B cell (primary cell): ENCODE data around the gene PCLO.

Experiments
- EZH2 ChIP-seq: IDR thresholded peaks from 2 replicates; pipeline ENCODE4 v1.6.1; 2012; ENCODE audit warnings: borderline replicate concordance, low read depth, mild to moderate bottlenecking, moderate library complexity, low read length; ENCODE audit not compliant: insufficient read depth, poor library complexity, severe bottlenecking
- TF ChIP-seq, protein P1 (sequence below): fragments of 200-600 bp; IDR thresholded peaks from one replicate; pipeline ENCODE4 v1.8.0; 2022; ENCODE audit warnings: antibody characterized with exemption, mild to moderate bottlenecking

DNA sequence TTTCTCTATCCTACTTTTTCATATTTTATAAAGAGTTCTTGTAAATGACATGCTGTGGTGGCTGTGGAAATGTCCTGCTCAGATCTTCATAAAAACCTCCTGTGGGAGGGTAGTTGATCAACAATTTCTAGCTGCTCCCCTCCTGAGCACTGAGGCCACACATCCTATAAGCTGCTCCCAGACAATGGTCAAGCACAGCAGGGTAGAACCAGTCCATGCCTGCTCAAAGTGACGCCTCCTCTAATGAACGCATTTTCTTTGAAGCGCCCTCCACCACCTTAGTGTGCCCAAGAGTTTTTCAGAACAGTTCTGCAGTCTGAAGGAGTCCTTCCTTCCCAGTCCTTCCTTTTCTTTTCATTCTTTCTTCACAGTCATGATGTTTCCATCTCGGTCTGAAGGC is 420.5 kb downstream of the PCLO start:
- TF ChIP-seq, protein P1, sequence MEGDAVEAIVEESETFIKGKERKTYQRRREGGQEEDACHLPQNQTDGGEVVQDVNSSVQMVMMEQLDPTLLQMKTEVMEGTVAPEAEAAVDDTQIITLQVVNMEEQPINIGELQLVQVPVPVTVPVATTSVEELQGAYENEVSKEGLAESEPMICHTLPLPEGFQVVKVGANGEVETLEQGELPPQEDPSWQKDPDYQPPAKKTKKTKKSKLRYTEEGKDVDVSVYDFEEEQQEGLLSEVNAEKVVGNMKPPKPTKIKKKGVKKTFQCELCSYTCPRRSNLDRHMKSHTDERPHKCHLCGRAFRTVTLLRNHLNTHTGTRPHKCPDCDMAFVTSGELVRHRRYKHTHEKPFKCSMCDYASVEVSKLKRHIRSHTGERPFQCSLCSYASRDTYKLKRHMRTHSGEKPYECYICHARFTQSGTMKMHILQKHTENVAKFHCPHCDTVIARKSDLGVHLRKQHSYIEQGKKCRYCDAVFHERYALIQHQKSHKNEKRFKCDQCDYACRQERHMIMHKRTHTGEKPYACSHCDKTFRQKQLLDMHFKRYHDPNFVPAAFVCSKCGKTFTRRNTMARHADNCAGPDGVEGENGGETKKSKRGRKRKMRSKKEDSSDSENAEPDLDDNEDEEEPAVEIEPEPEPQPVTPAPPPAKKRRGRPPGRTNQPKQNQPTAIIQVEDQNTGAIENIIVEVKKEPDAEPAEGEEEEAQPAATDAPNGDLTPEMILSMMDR, result no peak
- no peak for TF ChIP-seq EZH2
